SK-N-SH (cell line): Measurements from ENCODE around the gene RNF32. TPM values are rescaled to one million over a fixed set of nuclear protein-coding genes. Genes with fewer than 3 reads are reported as not detected.

ENCODE experiments used
- CTCF ChIA-PET: fragments of 300-600, 350-600 bp; formaldehyde crosslinking; extraction: SDS; loops from one replicate; lab custom pipeline; 2021; lab: Yijun Ruan, JAX
- POLR2A ChIA-PET: fragments of 350-600 bp; sonication (Branson Sonifier 250); formaldehyde crosslinking; extraction: SDS; loops from one replicate; lab custom pipeline; 2020; ENCODE audit warnings: antibody characterized with exemption, inconsistent platforms; lab: Yijun Ruan, JAX
- DNase-seq: peaks from one replicate; pipeline ENCODE4 v3.0.0; 2012
- H2AFZ ChIP-seq: fragments of 200-600 bp; sonication (generic); 2 replicates; pipeline ENCODE4 v1.8.1; 2016; ENCODE audit warnings: antibody characterized with exemption, mild to moderate bottlenecking, low read depth
- H3F3A ChIP-seq: fragments of 200-600 bp; sonication (generic); replicated peaks from 2 replicates; pipeline ENCODE3; 2016; ENCODE audit warnings: antibody characterized with exemption, mild to moderate bottlenecking; ENCODE audit not compliant: insufficient read depth
- H3K27ac ChIP-seq, 2 experiments: fragments of 200-500 bp in 1 of 2; fragments of 200-600 bp in 1 of 2; sonication (Bioruptor generic) in 1 of 2; sonication (generic), shearing (Covaris generic) in 1 of 2; 2 replicates each; pipeline versions ENCODE4 v1.5.1 to v1.6.1; 2014 to 2016; ENCODE audit warnings: low read depth in 2 of 2, inconsistent platforms in 1 of 2, low read length in 1 of 2, mild to moderate bottlenecking in 1 of 2, mixed read lengths in 1 of 2
- H3K27me3 ChIP-seq: fragments of 200-600 bp; sonication (generic), shearing (Covaris generic); 2 replicates; pipeline ENCODE4 v1.6.1; 2016; ENCODE audit warnings: mixed run types; ENCODE audit not compliant: insufficient read depth
- H3K36me3 ChIP-seq, 2 experiments: fragments of 200-500 bp in 1 of 2; fragments of 200-600 bp in 1 of 2; sonication (Bioruptor generic) in 1 of 2; sonication (generic) in 1 of 2; replicated peaks in 1 of 2; 2 replicates each; pipeline versions ENCODE3 to v1.5.1; 2014 to 2016; ENCODE audit warnings: low read length in 1 of 2, mild to moderate bottlenecking in 1 of 2; ENCODE audit not compliant: insufficient read depth in 2 of 2, control insufficient read depth in 1 of 2
- H3K4me1 ChIP-seq, 2 experiments: fragments of 200-500 bp in 1 of 2; fragments of 200-600 bp in 1 of 2; sonication (Bioruptor generic) in 1 of 2; sonication (generic), shearing (Covaris generic) in 1 of 2; 2 replicates each; pipeline versions ENCODE4 v1.5.1 to v1.6.1; 2014 to 2016; ENCODE audit warnings: low read depth in 1 of 2, low read length in 1 of 2, mixed run types in 1 of 2; ENCODE audit not compliant: insufficient read depth in 2 of 2, control insufficient read depth in 1 of 2
- H3K4me2 ChIP-seq: fragments of 200-600 bp; sonication (generic), shearing (Covaris generic); 2 replicates; pipeline ENCODE4 v1.6.1; 2017; ENCODE audit warnings: mixed run types
- H3K4me3 ChIP-seq, 2 experiments: fragments of 200-500 bp in 1 of 2; fragments of 200-600 bp in 1 of 2; sonication (Bioruptor generic) in 1 of 2; sonication (generic), shearing (Covaris generic) in 1 of 2; 2 replicates each; pipeline versions ENCODE4 v1.5.1 to v1.8.1; 2014 to 2016; ENCODE audit warnings: low read depth in 2 of 2, inconsistent platforms in 1 of 2, low read length in 1 of 2, mild to moderate bottlenecking in 1 of 2, mixed read lengths in 1 of 2, moderate library complexity in 1 of 2
- H3K79me2 ChIP-seq: fragments of 200-600 bp; sonication (generic); 2 replicates; pipeline ENCODE4 v1.8.1; 2017; ENCODE audit warnings: mild to moderate bottlenecking; ENCODE audit not compliant: insufficient read depth
- H3K9ac ChIP-seq: fragments of 200-600 bp; sonication (generic); 2 replicates; pipeline ENCODE4 v1.6.1; 2017; ENCODE audit warnings: mixed run types
- H3K9me2 ChIP-seq: fragments of 200-600 bp; sonication (generic); 2 replicates; pipeline ENCODE4 v1.6.1; 2017; ENCODE audit warnings: mixed run types
- H3K9me3 ChIP-seq: fragments of 200-600 bp; sonication (generic); 2 replicates; pipeline ENCODE4 v1.6.1; 2017; ENCODE audit warnings: mixed run types, mild to moderate bottlenecking, moderate library complexity
- H4K20me1 ChIP-seq: fragments of 200-600 bp; sonication (generic); 2 replicates; pipeline ENCODE4 v1.6.1; 2017; ENCODE audit warnings: mild to moderate bottlenecking, mixed run types; ENCODE audit not compliant: insufficient read depth
- ELF1 ChIP-seq: IDR thresholded peaks from 2 replicates; pipeline ENCODE4 v1.4.0; 2012
- EP300 ChIP-seq, 2 experiments: IDR thresholded peaks; 2 replicates each; pipeline versions ENCODE4 v1.4.0 to v1.6.1; 2012; ENCODE audit warnings: borderline replicate concordance in 1 of 2, low read depth in 1 of 2, low read length in 1 of 2
- IRF3 ChIP-seq: fragments of 150-350 bp; IDR thresholded peaks from 2 replicates; pipeline ENCODE4 v1.6.1; 2016; ENCODE audit warnings: mild to moderate bottlenecking, low read depth, low read length
- JUND ChIP-seq: IDR thresholded peaks from 2 replicates; pipeline ENCODE4 v1.4.0; 2012
- MAX ChIP-seq: IDR thresholded peaks from 2 replicates; pipeline ENCODE4 v1.4.0; 2012; ENCODE audit warnings: low read depth
- MEF2A ChIP-seq: IDR thresholded peaks from 2 replicates; pipeline ENCODE4 v1.4.0; 2012; ENCODE audit warnings: low read depth, borderline replicate concordance
- RAD21 ChIP-seq: IDR thresholded peaks from 2 replicates; pipeline ENCODE4 v1.6.1; 2012; ENCODE audit warnings: mild to moderate bottlenecking, low read length
- REST ChIP-seq: IDR thresholded peaks from 2 replicates; pipeline ENCODE4 v1.6.1; 2012; ENCODE audit warnings: mild to moderate bottlenecking, low read depth, low read length, moderate library complexity
- RFX5 ChIP-seq: IDR thresholded peaks from 2 replicates; pipeline ENCODE4 v1.6.1; 2012; ENCODE audit warnings: mild to moderate bottlenecking, improper control_type of control experiment, low read length
- SIN3A ChIP-seq: IDR thresholded peaks from 2 replicates; pipeline ENCODE4 v1.6.1; 2012; ENCODE audit warnings: low read depth, mild to moderate bottlenecking, low read length, moderate library complexity, borderline replicate concordance
- SMC3 ChIP-seq: IDR thresholded peaks from 2 replicates; pipeline ENCODE4 v1.6.1; 2012; ENCODE audit warnings: low read depth, low read length, improper control_type of control experiment
- YY1 ChIP-seq: IDR thresholded peaks from 2 replicates; pipeline ENCODE4 v1.4.0; 2012; ENCODE audit warnings: low read depth, mild to moderate bottlenecking
- ZBTB33 ChIP-seq: IDR thresholded peaks from 2 replicates; pipeline ENCODE4 v1.4.0; 2012; ENCODE audit warnings: low read depth, borderline replicate concordance
- WGBS: methylation state at CpG from one replicate; pipeline ENCODE4 v1.1.6; 2017; ENCODE audit warnings: low lambda C conversion rate; 5-methylcytosine and 5-hydroxymethylcytosine counted together
- polyA plus RNA-seq, 3 experiments: library from polyadenylated mRNA; depleted of rRNA; stranded (reverse); fragments of >200 nt; gene quantifications; 2 replicates each; pipeline ENCODE4 v1.2.3, GENCODE V29; 2012

The RNF32 gene
- polyA plus RNA-seq, 1 of the 3 experiments (the other 2 are of a cell fraction) = 2.3 TPM

GRCh38 chr7:156628562-156628961, 12.0 kb upstream of the RNF32 start:
- no peaks in the 10 kb centered on the region for H3K79me2 ChIP-seq
- H3K9me2 ChIP-seq = no peaks in the 10 kb centered on the region
- H3K9ac ChIP-seq = no peak overlapping the region
- no peak overlapping the region for H2AFZ ChIP-seq
- no peaks in the 10 kb centered on the region for H3F3A ChIP-seq
- H3K4me2 ChIP-seq = no peak overlapping the region
- H3K36me3 ChIP-seq = no peaks in the 10 kb centered on the region
- DNase-seq = no peak
- no peaks in the 10 kb centered on the region for H4K20me1 ChIP-seq
- H3K9me3 ChIP-seq = no peaks in the 10 kb centered on the region; the same call in 1 of the 2 replicates
- no peak overlapping the region for H3K4me3 ChIP-seq
- no peaks in the 10 kb centered on the region for H3K27me3 ChIP-seq
- ChIA-PET POLR2A (no interaction called here), CTCF (interaction anchor here (0.8 kb wide), 1 partner anchor 194 kb away, joined by 3 read pairs; no protein-coding TSS in a partner anchor)
- H3K27ac ChIP-seq = no peak overlapping the region
- no peak for TF ChIP-seq JUND
- no peaks in the 10 kb centered on the region for H3K4me1 ChIP-seq

- Histone ChIP-seq H2AFZ (no peak overlapping the region), H4K20me1 (no peaks in the 10 kb centered on the region), H3K27ac (no peak overlapping the region), H3K9ac (no peak overlapping the region), H3K4me3 (no peak overlapping the region), H3K79me2 (no peaks in the 10 kb centered on the region), H3K36me3 (no peaks in the 10 kb centered on the region), H3K27me3 (no peaks in the 10 kb centered on the region), H3F3A (no peaks in the 10 kb centered on the region), H3K4me2 (no peak overlapping the region), H3K9me3 (no peaks in the 10 kb centered on the region; the same call in 1 of the 2 replicates), H3K9me2 (no peaks in the 10 kb centered on the region), H3K4me1 (no peaks in the 10 kb centered on the region)
- TF ChIP-seq REST = no peak
- no peak for TF ChIP-seq RAD21
- no peak for TF ChIP-seq ELF1
- no peak for TF ChIP-seq SMC3
- TF ChIP-seq YY1 = no peak
- TF ChIP-seq MEF2A = no peak
- TF ChIP-seq EP300 (IDR thresholded peaks at IDR 0.05; ENCODE audit: borderline replicate concordance in 1 of 2, low read depth in 1 of 2, low read length in 1 of 2) = no peak
- TF ChIP-seq IRF3 = no peak
- TF ChIP-seq RFX5 = no peak
- TF ChIP-seq MAX = no peak
- TF ChIP-seq SIN3A = no peak
- no peak for TF ChIP-seq ZBTB33
- ChIA-PET CTCF (interaction anchor here (0.7 kb wide), 1 partner anchor 11 kb away, joined by 3 read pairs; no protein-coding TSS in a partner anchor), POLR2A (no interaction called here)
- 48% methylated on average over 2 of the region's 2 CpGs for WGBS
- DNase-seq = no peak
These were observed 10.7 kb upstream of the RNF32 start for GRCh38 chr7:156629873-156630272.
